ENCODE measurements around the gene CACNG7.

DNA sequence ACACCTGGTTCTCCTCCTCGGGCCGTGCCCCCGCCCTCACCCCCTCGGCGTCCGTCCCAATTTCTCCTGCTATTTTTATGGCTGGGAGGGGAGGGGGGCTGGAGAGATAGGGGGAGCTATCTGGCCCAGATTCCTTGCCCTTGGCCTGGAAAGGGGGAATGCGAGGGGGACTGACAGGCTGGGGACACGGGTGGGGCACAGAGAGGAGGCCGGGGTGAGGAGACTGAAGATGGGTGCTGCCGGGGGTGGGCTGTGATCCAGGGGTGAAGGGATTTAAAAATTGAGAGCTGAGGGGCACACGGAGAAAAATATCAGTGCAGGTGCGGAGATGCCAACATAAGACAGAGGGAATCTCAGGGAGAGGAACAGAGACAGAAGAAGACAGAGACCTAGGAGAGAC, 24.8 kb upstream of the CACNG7 start:
- TF ChIP-seq CTCF (IDR thresholded peaks at IDR 0.05; ENCODE audit: extremely low read depth in 1 of 2, insufficient read depth in 1 of 2, low read depth in 1 of 2, low read length in 2 of 2) = no peak
- no peak for TF ChIP-seq GATA2 (IDR thresholded peaks at IDR 0.05; ENCODE audit: insufficient read depth, insufficient read length, low read depth, low read length)
- no peak for TF ChIP-seq MYC (IDR thresholded peaks at IDR 0.05; ENCODE audit: low read depth, low read length)
- TF ChIP-seq POLR2AphosphoS5 (IDR thresholded peaks at IDR 0.05; ENCODE audit: insufficient read depth, low read depth, low read length) = no peak
- TF ChIP-seq EZH2 (IDR thresholded peaks at IDR 0.05; ENCODE audit: borderline replicate concordance, low read depth, low read length, severe bottlenecking) = no peak
- TF ChIP-seq, protein P1, sequence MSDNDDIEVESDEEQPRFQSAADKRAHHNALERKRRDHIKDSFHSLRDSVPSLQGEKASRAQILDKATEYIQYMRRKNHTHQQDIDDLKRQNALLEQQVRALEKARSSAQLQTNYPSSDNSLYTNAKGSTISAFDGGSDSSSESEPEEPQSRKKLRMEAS (IDR thresholded peaks at IDR 0.05; ENCODE audit: insufficient read depth, insufficient read length) = no peak
- no peak for TF ChIP-seq POLR2A (IDR thresholded peaks at IDR 0.05; ENCODE audit: low read depth, low read length)

All from endothelial cell of umbilical vein (primary cell).